Naive B cell (primary cell): Measurements from ENCODE around the gene CTIF. TPM values are rescaled to one million over a fixed set of nuclear protein-coding genes. Genes with fewer than 3 reads are reported as not detected.
A peak's percentile ranks its signal among the peaks of the same experiment; 100 is the strongest.

Experiments
- ATAC-seq, 2 donors: fragments of 150-1000 bp; cut with Tn5 transposase; 2 replicates each; pipeline ENCODE4 v1.10.0; 2021; ENCODE audit warnings: low read depth in 2 of 2, mild to moderate bottlenecking in 2 of 2, moderate library complexity in 2 of 2
- DNase-seq: peaks from one replicate; pipeline ENCODE4 v3.0.0; 2022
- H3K27ac Mint-ChIP-seq, 6 donors: one replicate each; pipeline ENCODE4 v1.8.0; 2020 to 2022; ENCODE audit warnings: mild to moderate bottlenecking in 6 of 6, mixed read lengths in 6 of 6, moderate library complexity in 5 of 6, inconsistent platforms in 2 of 6
- H3K27me3 Mint-ChIP-seq, 3 donors: one replicate each; pipeline ENCODE4 v1.8.0; 2021 to 2022; ENCODE audit warnings: mixed read lengths in 3 of 3, mild to moderate bottlenecking in 1 of 3
- H3K36me3 Mint-ChIP-seq, 2 donors: one replicate each; pipeline ENCODE4 v1.8.0; 2020 to 2022; ENCODE audit warnings: mixed read lengths in 2 of 2, inconsistent platforms in 1 of 2, mild to moderate bottlenecking in 1 of 2
- H3K4me1 Mint-ChIP-seq, 3 donors: one replicate each; pipeline ENCODE4 v1.8.0; 2020 to 2022; ENCODE audit warnings: mixed read lengths in 3 of 3, inconsistent platforms in 1 of 3, mild to moderate bottlenecking in 1 of 3, moderate library complexity in 1 of 3
- H3K4me3 Mint-ChIP-seq, 8 donors: one replicate each; pipeline ENCODE4 v1.8.0; 2020 to 2022; ENCODE audit warnings: mild to moderate bottlenecking in 8 of 8, mixed read lengths in 8 of 8, moderate library complexity in 8 of 8, inconsistent platforms in 2 of 8
- H3K9me3 Mint-ChIP-seq, 7 donors: one replicate each; pipeline ENCODE4 v1.8.0; 2020 to 2022; ENCODE audit warnings: mixed read lengths in 7 of 7, mild to moderate bottlenecking in 5 of 7, inconsistent platforms in 2 of 7, moderate library complexity in 1 of 7
- polyA plus RNA-seq, 6 donors: library from polyadenylated mRNA; unstranded; fragments of 300-500 nt; fragmentation: Illumina TruSeq; gene quantifications; one replicate each; pipeline ENCODE4 v1.2.3, GENCODE V29; 2021; ENCODE audit warnings: low read depth in 6 of 6

CTIF gene
- polyA plus RNA-seq, 6 donors from 2014 or later: 0.29 to 1.1 (median 0.66) TPM; not detected in 2

DNA sequence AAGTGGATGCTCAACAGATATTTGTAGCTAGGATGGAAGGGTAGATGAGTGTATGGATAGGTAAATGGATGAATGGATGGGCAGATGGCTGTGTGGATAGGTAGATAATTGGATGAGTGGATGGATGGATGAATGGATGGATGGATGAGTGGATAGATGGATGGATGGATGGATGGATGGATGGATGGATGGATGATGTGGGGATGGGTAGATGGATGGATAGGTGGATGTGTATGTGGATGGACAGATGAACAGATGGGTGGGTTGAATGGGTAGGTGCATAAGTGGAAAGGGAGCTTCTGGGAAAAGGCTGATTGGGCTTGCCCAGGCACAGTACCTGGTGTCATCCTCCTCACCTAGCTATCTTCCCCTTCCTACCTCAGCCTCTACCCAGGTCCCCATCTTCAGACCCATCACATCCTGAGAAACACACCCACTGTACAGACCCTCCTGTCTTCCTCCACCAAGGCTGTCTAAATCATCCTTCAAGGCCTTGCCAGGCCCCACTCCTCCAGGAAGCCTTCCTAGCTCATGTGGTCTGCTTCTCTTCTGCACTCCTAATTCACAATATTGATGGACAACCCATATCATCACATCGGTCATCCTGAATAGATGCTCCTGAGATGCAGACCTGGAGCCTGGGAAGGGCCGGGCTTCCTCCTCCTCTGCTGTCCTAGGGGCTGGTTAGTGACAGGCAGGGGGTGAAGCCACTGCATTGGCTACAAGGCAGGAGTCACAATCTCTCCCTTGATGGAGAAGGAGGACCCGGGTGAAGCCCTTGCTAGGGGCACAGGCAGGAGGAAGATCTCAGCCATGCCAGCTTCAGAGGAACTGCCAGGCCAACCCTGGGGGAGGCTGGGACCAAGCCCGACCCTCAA, 362.6 kb downstream of the CTIF start:
- H3K36me3 Mint-ChIP-seq: peaks cover 7 to 18% of the 10 kb centered on the region in 2 donors
- ATAC-seq: no peak
- H3K27me3 Mint-ChIP-seq: peaks cover 0 to 34% (median 27%) of the 10 kb centered on the region in 3 donors
- H3K27ac Mint-ChIP-seq: peak overlapping the region in 2 of 6 donors; percentile 70 to 75
- H3K4me3 Mint-ChIP-seq: peak overlapping the region in 1 of 8 donors; percentile 35
- peaks cover 10 to 18% (median 15%) of the 10 kb centered on the region in 7 donors for H3K9me3 Mint-ChIP-seq
- no peak for DNase-seq
- H3K4me1 Mint-ChIP-seq: peaks cover 8 to 15% (median 10%) of the 10 kb centered on the region in 3 donors

DNA sequence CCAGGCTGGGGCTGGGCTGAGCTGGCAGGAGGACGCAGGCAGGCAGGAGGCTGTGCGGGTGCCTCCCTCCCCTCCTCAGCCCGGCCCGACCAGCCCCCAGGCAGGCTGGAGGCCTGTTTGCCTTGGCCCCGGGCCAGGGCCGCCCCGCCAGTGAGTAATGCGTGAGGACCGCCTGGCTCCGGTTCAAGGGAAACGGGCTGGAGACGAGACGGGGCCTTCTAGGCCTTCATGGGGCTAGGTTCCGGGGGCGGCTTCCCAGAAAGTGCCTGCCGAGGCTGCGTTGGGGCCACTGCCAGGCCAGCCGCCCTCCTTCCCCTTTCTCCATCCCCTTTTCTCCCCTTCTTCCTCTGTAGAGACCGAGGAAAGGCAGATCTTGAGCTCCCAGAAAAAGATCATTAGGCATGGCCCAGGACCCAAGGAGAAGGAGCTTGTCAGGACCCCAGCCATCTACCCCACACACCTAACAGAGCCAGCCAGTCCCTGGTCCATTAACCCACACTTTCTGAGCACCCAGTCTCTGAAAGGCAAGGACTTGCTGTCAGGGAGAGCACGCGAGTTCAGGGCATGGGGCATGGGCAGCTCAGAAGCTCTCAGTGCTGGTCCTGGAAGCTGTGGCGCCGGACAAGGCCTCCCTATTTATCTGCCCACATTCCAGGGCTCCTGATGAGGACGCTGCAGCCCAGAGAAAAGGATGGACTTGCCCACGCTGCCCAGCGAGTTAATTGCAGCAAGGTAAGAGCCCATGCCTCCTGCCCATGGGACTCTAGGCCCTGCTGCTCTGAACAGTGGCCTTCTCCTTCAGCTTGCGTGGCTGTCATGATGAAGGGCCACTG, 363.4 kb downstream of the CTIF start:
- peaks cover 10 to 18% (median 15%) of the 10 kb centered on the region in 7 donors for H3K9me3 Mint-ChIP-seq
- no peak overlapping the region for H3K4me3 Mint-ChIP-seq
- H3K27me3 Mint-ChIP-seq: peaks cover 0 to 34% (median 27%) of the 10 kb centered on the region in 3 donors
- H3K4me1 Mint-ChIP-seq: peaks cover under 1 to 7% (median 1%) of the 10 kb centered on the region in 3 donors
- no peak for ATAC-seq
- H3K36me3 Mint-ChIP-seq: peaks cover 7 to 18% of the 10 kb centered on the region in 2 donors
- no peak overlapping the region for H3K27ac Mint-ChIP-seq
- no peak for DNase-seq

DNA sequence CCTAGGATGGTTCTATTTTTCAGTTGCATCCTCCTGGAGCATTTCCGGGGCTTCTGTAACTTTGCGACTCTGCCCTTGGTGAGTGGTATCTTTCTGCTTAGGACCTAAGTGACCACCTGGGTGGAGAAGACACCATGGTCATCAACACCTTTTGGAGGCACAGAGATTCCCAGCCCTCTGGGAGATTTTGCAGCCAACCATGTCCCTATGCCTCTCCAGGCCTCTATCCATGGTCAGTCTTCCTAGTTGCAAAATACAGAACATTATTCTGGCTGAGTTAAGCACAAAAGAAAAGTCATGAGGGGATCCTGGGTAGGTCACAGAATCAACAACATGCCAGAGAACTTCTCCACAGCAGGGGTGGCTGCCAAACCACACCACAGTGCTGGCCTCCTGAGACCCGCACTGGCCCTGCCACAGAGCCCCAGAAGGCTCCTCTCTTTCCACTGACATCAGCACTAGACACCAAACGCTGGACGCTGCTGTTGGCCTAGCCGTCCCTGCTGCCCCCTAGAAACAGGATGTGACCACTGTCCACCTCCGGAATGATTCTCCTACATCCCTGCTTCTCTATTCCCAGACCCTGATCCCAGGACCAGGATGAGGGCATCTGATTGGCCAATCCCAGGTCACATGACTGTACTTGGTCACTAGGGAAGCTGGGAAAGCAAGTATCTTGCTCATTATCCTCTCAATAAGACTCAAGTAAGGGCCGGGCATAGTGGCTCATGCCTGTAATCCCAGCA, 364.2 kb downstream of the CTIF start:
- Mint-ChIP-seq H3K4me1 (peaks cover 0 to 4% (median 0%) of the 10 kb centered on the region in 3 donors), H3K27ac (no peak overlapping the region), H3K4me3 (no peak overlapping the region), H3K9me3 (peaks cover 10 to 18% (median 15%) of the 10 kb centered on the region in 7 donors), H3K27me3 (peaks cover 0 to 34% (median 27%) of the 10 kb centered on the region in 3 donors), H3K36me3 (peaks cover 7 to 18% of the 10 kb centered on the region in 2 donors)
- no peak for ATAC-seq
- DNase-seq: no peak

DNA sequence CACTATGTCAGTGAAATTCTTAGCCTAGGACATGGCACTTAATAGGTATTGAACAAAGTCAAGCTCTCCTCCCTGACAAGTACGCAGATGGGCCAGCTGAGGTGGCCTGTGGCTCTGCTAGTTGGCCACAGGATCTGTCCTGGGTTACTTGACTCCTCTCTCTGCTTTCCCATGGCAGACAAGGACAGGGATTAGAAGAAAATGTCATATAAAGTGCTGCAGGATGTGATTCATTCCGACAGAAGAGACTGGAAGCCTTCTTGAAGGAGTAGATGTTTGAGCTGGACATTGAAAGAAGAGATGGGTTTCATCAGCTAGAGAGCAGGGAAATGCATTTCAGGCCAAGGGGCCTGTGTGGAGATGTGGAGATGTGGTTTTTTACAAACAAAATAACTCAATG, 365.3 kb downstream of the CTIF start:
- Mint-ChIP-seq H3K4me3 (no peak overlapping the region), H3K9me3 (peaks cover 10 to 18% (median 15%) of the 10 kb centered on the region in 7 donors), H3K27me3 (peaks cover 0 to 34% (median 27%) of the 10 kb centered on the region in 3 donors), H3K27ac (no peak overlapping the region), H3K4me1 (peaks cover 0 to 4% (median 0%) of the 10 kb centered on the region in 3 donors), H3K36me3 (peaks cover 7 to 18% of the 10 kb centered on the region in 2 donors)
- DNase-seq (no peak), ATAC-seq (no peak)

DNA sequence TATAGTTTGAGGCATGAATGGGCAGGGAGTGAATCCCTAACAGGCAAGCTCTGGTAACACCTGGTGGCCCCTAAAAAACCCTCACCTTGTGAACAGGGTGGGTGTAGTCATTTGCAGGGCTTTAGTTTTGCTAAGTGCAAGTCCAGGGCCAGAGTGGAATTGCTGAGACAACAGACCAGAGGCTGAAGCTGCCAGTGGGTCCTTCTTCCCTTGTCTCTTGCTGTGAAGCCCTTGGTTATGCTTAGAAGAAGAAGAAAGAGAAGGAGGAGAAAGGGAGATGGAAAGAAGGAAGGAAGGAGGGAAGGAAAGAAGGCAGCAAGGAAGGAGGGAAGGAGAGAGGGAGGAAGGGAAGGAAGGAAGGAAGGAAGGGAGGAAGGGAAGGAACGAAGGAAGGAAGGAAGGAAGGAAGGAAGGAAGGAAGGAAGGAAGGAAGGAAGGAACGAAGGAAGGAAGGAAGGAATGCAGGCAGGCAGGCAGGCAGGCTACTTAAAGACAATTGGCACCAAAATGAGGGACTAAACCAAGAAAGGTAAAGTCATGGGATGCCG, 366.1 kb downstream of the CTIF start:
- Mint-ChIP-seq H3K4me1 (peaks cover 0 to 2% (median 0%) of the 10 kb centered on the region in 3 donors), H3K36me3 (peaks cover under 1 to 18% of the 10 kb centered on the region in 2 donors), H3K27me3 (peaks cover 0 to 34% (median 27%) of the 10 kb centered on the region in 3 donors), H3K9me3 (peaks cover 10 to 18% (median 15%) of the 10 kb centered on the region in 7 donors), H3K27ac (no peak overlapping the region), H3K4me3 (no peak overlapping the region)
- ATAC-seq (no peak), DNase-seq (no peak)

DNA sequence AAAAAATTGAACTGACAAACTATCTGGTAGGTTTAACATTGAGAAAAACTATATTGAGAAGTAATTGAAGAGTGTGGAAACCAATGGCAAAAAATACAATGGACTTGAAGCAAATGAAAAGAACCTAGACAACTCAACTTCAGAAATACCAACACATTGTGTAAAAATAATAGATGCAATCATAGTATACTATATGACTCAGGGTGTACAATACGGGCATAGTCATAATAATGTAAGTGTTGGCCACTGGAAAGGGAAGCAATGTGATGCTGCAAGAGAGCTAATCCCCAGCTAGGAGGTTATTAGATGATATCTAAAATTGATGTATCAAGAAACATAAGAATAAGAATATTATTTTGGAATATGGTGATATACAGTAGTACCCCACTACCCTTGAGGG, 366.7 kb downstream of the CTIF start:
- no peak overlapping the region for H3K27ac Mint-ChIP-seq
- H3K9me3 Mint-ChIP-seq: peaks cover 10 to 18% (median 15%) of the 10 kb centered on the region in 7 donors
- H3K27me3 Mint-ChIP-seq: peaks cover 0 to 33% (median 27%) of the 10 kb centered on the region in 3 donors
- ATAC-seq (no peak), DNase-seq (no peak)
- H3K36me3 Mint-ChIP-seq: peaks cover 0 to 18% of the 10 kb centered on the region in 2 donors
- H3K4me3 Mint-ChIP-seq: no peak overlapping the region
- no peaks in the 10 kb centered on the region for H3K4me1 Mint-ChIP-seq

DNA sequence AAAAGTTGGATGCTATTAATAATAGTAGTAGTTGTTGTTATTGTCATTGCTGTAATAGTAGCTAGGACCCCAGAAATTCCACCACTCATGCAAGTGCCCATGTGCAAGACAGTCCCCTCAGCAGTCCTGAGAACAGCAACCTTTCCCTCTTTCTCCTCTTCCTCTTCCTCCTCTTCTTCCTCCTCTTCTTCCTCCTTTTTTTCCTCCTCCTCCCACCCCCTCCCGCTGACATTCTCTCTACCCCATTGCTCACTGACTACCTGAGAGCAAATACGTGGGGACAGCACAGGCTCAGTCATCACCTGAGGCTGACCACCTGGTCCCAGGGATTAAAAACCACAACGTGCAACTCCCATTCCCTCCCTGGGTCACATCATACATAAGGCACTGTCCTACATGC, 370.1 kb downstream of the CTIF start:
- Mint-ChIP-seq H3K36me3 (peaks cover 0 to 16% of the 10 kb centered on the region in 2 donors), H3K9me3 (peaks cover 7 to 15% (median 12%) of the 10 kb centered on the region in 7 donors), H3K27ac (peak overlapping the region in 1 of 6 donors; percentile 84), H3K27me3 (peaks cover 0 to 14% (median 14%) of the 10 kb centered on the region in 3 donors), H3K4me1 (no peaks in the 10 kb centered on the region), H3K4me3 (no peak overlapping the region)
- ATAC-seq (no peak), DNase-seq (no peak)

DNA sequence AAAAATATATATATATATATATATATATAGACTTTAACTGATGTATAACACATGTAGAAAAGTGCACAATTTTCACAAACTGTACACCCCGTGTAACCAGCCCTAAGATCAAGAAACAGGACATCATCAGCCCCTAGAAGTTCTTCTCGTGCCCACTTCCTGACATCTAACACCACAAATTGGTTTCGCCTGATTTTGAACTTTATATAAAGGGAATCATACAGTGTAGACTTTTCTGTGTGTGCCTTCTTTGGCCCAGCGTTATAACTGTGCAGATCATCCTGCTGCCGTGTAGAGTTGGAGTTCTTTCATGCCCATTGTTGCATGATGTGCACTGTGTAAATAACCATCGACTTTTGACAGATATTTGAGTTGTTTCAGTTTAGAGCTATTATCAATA, 370.9 kb downstream of the CTIF start:
- ATAC-seq (no peak), DNase-seq (no peak)
- peaks cover 2 to 7% (median 6%) of the 10 kb centered on the region in 7 donors for H3K9me3 Mint-ChIP-seq
- no peak overlapping the region for H3K4me3 Mint-ChIP-seq
- peaks cover 0 to 6% (median 6%) of the 10 kb centered on the region in 3 donors for H3K27me3 Mint-ChIP-seq
- peaks cover 0 to 6% (median 0%) of the 10 kb centered on the region in 3 donors for H3K4me1 Mint-ChIP-seq
- no peak overlapping the region for H3K27ac Mint-ChIP-seq
- peaks cover 0 to 8% of the 10 kb centered on the region in 2 donors for H3K36me3 Mint-ChIP-seq

DNA sequence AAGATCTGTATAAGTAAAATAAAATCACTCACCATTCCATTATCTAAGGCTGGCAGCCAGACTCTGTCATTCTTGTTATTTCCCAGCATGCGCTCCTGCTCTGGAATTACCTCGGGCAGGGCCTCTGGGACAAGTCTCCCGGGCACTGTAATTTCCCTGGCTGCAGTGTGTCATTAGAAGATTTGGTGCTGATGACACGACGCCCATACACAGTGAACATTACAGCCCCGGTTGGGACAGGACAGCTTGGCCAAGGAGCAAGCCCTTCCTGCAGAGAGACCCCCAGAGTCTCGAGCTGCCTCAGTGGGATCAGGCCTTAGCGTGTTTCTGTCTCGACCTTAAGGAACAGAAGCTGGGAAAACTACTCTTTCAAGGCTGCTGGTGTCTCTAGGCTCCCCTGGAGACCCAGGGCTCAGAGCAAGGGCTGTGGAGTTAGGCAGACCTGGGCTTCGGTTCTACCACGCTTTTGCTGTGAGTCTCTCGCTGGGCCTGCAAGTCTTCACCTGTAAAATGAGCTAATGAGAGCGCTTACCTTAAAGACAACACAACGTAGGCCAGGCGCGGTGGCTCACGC, 372.2 kb downstream of the CTIF start:
- Mint-ChIP-seq H3K27me3 (no peaks in the 10 kb centered on the region), H3K27ac (no peak overlapping the region), H3K9me3 (no peaks in the 10 kb centered on the region), H3K4me1 (peaks cover 0 to 6% (median 0%) of the 10 kb centered on the region in 3 donors), H3K36me3 (no peaks in the 10 kb centered on the region), H3K4me3 (no peak overlapping the region)
- no peak for DNase-seq
- ATAC-seq: no peak

Other genes with a start within 250 kb of the CTIF start
- not detected for gene ZBTB7C, start 129.6 kb upstream of the CTIF start, polyA plus RNA-seq